ENCODE data around the gene KLHL12.

KLHL12 gene

DNA sequence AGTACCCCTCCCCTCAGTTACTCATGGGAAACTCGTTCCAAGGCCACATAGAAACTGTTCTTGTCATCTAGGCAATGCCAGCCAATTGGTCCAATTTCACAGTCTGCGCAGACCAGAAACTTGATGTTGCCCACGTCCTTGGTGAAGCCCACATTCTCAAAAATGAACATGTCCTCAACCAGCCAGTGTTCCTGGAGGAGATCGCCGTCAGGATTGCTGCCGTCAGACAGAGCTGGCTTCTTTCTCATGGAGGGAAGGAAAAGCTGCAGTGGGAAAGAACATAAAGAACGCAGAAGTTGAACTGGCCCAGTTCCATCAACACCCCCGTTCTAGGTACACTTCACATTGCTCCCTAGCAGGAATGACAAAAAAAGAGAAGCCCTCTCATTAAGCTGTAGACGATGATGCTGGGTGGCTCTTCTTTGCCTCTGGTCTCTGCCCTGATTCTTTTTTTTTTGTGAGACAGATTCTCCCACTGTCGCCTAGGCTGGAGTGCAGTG, 46.0 kb downstream of the KLHL12 start:
- TF ChIP-seq, protein P1, sequence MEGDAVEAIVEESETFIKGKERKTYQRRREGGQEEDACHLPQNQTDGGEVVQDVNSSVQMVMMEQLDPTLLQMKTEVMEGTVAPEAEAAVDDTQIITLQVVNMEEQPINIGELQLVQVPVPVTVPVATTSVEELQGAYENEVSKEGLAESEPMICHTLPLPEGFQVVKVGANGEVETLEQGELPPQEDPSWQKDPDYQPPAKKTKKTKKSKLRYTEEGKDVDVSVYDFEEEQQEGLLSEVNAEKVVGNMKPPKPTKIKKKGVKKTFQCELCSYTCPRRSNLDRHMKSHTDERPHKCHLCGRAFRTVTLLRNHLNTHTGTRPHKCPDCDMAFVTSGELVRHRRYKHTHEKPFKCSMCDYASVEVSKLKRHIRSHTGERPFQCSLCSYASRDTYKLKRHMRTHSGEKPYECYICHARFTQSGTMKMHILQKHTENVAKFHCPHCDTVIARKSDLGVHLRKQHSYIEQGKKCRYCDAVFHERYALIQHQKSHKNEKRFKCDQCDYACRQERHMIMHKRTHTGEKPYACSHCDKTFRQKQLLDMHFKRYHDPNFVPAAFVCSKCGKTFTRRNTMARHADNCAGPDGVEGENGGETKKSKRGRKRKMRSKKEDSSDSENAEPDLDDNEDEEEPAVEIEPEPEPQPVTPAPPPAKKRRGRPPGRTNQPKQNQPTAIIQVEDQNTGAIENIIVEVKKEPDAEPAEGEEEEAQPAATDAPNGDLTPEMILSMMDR (IDR thresholded peaks at IDR 0.05; ENCODE audit: low read depth, low read length): no peak

DNA sequence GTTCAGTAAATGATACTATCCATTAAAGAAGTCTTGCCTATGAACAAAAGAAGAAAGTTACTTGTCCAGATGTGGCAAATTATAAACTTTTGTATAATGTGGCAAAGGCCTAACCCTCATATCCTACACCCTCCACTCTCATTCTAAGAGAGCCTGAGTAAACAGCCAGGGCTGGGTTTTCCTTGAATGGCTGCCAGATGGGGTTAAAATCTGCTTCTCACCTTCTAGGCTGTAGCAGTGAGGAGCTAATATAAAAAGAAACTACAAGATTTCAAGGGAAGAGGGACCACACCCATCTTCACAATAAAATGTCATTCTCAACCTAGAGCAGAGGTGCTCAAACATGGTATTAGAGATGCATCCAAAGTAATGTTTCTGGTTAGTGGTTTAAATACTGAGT, 47.0 kb downstream of the KLHL12 start:
- no peak for DNase-seq (ENCODE audit: extremely low read depth, low read depth)

More for the DNA sequence above, 46.0 kb downstream of the KLHL12 start:
- DNase-seq (ENCODE audit: extremely low read depth, low read depth): no peak

DNA sequence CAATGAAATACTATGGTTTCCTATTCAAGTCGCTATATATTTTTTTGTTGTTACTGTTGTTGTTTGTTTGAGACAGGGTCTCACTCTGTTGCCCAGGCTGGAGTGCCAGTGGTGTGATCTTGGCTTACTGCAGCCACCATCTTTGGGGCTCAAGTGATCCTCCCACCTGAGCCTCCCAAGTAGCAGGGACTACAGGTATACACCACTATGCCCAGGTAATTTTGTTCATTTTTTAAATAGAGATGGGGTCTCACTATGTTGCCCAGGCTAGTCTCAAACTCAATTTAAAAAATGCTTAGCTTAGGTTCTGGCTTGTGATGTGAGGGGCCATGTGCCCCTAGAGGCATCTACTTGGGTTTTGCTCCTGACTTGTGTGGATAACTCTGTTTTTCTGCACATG, 47.9 kb downstream of the KLHL12 start:
- TF ChIP-seq, protein P1 (IDR thresholded peaks at IDR 0.05; ENCODE audit: low read depth, low read length): no peak
- no peak for DNase-seq (ENCODE audit: extremely low read depth, low read depth)

More for the DNA sequence above, 47.0 kb downstream of the KLHL12 start:
- TF ChIP-seq, protein P1 (IDR thresholded peaks at IDR 0.05; ENCODE audit: low read depth, low read length): no peak

DNA sequence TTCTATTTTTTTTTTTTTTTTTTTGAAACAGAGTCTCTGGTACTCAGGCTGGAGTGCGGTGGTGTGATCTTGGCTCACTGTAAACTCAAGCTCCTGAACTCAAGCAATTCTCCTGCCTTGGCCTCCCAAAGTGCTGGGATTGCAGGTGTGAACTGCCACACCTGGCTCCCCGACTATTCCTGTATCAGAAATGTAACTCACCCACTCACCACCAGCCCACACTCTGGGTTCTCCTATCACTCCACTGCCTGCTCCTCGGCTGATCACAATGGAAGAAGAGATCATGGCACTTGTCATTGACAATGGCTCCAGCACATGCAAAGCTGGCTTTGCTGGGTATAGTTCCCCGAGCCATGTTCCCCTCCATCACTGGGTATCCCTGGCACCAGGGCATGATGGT, 54.0 kb downstream of the KLHL12 start:
- no peak for DNase-seq (ENCODE audit: extremely low read depth, low read depth)
- TF ChIP-seq, protein P1 (IDR thresholded peaks at IDR 0.05; ENCODE audit: low read depth, low read length): no peak

DNA sequence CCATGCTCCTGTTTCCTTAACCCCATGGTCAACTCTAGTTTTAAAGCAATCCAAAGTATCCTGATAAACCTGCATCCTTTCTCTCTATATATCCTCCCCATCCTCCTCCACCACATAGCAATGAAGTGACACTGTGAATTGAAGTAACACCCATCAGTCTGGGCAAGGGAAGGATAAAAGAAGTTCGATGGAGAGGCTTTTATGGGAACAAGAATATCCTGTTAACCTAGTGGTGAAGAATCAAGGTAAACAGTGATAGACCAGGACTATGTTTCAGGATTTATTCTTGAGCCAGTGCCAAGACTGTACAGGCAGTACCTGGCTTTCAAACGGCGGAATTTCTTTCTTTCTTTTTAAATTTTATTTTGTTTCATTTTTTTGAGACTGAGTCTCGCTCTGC, 55.7 kb downstream of the KLHL12 start:
- TF ChIP-seq, protein P1 (IDR thresholded peaks at IDR 0.05; ENCODE audit: low read depth, low read length): no peak
- DNase-seq (ENCODE audit: extremely low read depth, low read depth): no peak

DNA sequence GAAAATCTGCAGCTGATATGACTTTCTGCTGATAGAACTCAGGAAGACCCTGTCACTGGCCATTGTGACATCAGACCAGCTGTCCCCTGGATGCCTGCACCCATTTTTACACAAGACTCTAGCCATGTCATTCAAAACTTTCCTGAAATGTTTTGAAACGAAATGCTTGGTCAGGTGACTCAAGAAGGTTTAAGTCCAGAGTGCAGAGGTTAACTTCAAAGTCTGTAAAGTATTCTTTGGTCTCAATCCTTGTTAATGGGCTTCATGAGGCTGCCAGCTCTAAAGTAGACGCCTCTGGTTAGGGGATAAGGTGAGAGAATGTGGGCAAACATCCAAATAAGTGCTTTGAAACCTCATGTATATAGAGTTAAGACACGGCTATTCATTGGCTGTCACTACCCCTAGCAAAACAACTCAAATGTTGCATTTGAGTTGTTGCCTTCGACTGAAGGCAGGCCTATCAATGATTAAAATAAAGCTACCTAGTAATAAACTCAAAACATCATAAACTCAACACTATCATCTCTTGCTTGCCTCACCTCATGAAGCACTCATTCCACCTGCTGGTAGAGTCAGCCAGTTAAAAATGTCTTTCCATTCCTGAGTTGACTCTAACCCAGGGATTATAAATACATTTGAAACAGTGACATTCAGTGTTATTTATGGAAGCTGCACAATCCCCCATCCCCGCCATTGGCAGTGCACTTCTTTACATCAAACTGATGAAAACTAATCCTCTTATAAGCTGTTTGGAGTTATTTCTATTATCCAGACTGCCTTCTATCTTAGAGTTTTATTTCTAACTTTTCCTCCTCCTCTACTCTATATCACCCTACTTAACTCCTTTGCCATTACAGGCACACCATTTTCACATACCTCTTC, 64.1 kb downstream of the KLHL12 start:
- TF ChIP-seq, protein P1 (IDR thresholded peaks at IDR 0.05; ENCODE audit: low read depth, low read length): no peak
- no peak for DNase-seq (ENCODE audit: extremely low read depth, low read depth)

DNA sequence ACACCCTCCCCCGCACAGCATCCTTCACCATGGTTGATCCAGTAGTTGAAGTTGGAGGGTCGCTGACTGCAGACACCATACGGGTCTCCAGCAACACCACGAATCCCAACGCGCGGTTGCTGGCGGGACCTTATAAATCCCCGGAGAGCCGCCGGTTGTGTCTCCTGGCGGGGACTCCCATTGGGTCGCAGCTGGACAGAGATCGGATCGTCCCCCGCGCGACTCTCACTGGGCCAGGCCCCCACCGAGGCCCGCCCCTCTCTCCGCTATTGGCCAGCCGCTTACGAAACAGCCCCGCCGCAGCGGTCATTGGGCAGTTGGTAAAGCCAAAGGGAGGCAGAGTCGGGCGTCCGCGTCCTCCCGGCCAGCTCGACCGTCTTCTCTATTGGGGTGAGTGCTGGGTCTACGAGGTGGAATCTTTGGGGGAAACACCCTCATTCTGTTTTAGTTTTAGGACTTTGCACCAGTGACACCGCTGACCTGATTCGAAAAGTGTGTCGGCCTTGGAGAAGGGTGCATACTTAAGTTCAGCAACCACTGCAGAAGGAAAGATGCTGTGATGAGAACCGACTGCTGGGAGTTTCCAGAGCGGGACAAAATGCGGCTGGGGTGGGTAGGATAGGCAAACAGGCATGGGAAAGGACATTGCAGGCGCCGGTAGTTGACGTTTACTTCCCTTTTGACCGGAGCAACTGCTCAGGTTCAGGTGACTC, 65.5 kb downstream of the KLHL12 start:
- TF ChIP-seq, protein P1 (IDR thresholded peaks at IDR 0.05; ENCODE audit: low read depth, low read length): no peak
- peak; percentile 31 for DNase-seq (ENCODE audit: extremely low read depth, low read depth)

All from AG09319 (cell line).